H9 (cell line): ENCODE results near the gene TLL2. TPM values are rescaled to one million over a fixed set of nuclear protein-coding genes. Genes with fewer than 3 reads are reported as not detected.

ENCODE experiments used
- DNase-seq: peaks from one replicate; pipeline ENCODE4 v3.0.0-alpha.2; 2017
- H2AFZ ChIP-seq: one replicate; pipeline ENCODE4 v1.6.1; 2013; ENCODE audit warnings: mild to moderate bottlenecking, low read length, control low read depth, moderate library complexity
- H2AK5ac ChIP-seq: 2 replicates; pipeline ENCODE4 v1.6.1; 2013; ENCODE audit warnings: low read length, control low read depth, mixed read lengths; ENCODE audit not compliant: insufficient read length
- H2BK120ac ChIP-seq: one replicate; pipeline ENCODE4 v1.6.1; 2013; ENCODE audit warnings: low read depth, mild to moderate bottlenecking, low read length, control low read depth, inconsistent platforms; ENCODE audit not compliant: poor library complexity, severe bottlenecking
- H2BK12ac ChIP-seq: 2 replicates; pipeline ENCODE4 v1.6.1; 2013; ENCODE audit warnings: low read length, control low read depth, mixed read lengths, low read depth; ENCODE audit not compliant: insufficient read length
- H2BK15ac ChIP-seq: 2 replicates; pipeline ENCODE4 v1.6.1; 2013; ENCODE audit warnings: low read depth, low read length, control low read depth
- H2BK20ac ChIP-seq: one replicate; pipeline ENCODE4 v1.6.1; 2013; ENCODE audit warnings: low read depth, mild to moderate bottlenecking, low read length, control low read depth, inconsistent platforms; ENCODE audit not compliant: poor library complexity, severe bottlenecking
- H2BK5ac ChIP-seq: 2 replicates; pipeline ENCODE4 v1.6.1; 2013; ENCODE audit warnings: low read length, control low read depth, mixed read lengths; ENCODE audit not compliant: insufficient read length
- H3K14ac ChIP-seq: 2 replicates; pipeline ENCODE4 v1.6.1; 2013; ENCODE audit warnings: low read length, control low read depth; ENCODE audit not compliant: insufficient read depth
- H3K18ac ChIP-seq: 2 replicates; pipeline ENCODE4 v1.6.1; 2013; ENCODE audit warnings: low read depth, mild to moderate bottlenecking, mixed read lengths, low read length, control low read depth; ENCODE audit not compliant: insufficient read length
- H3K23ac ChIP-seq: 2 replicates; pipeline ENCODE4 v1.6.1; 2013; ENCODE audit warnings: low read length, control low read depth, mixed read lengths, low read depth; ENCODE audit not compliant: insufficient read length
- H3K23me2 ChIP-seq: 2 replicates; pipeline ENCODE4 v1.6.1; 2013; ENCODE audit warnings: low read depth, mild to moderate bottlenecking, mixed read lengths, low read length, control low read depth; ENCODE audit not compliant: insufficient read length, poor library complexity, severe bottlenecking
- H3K27ac ChIP-seq: 2 replicates; pipeline ENCODE4 v1.5.1; 2013; ENCODE audit warnings: low read length, control low read depth, mixed read lengths, low read depth; ENCODE audit not compliant: insufficient read length
- H3K27me3 ChIP-seq: 2 replicates; pipeline ENCODE4 v1.6.1; 2013; ENCODE audit warnings: low read length, control low read depth, inconsistent platforms; ENCODE audit not compliant: insufficient read depth
- H3K4ac ChIP-seq: 2 replicates; pipeline ENCODE4 v1.6.1; 2013; ENCODE audit warnings: low read depth, mild to moderate bottlenecking, control low read depth, inconsistent platforms, low read length, moderate library complexity
- H3K4me1 ChIP-seq: 2 replicates; pipeline ENCODE4 v1.6.1; 2013; ENCODE audit warnings: low read length, control low read depth, inconsistent platforms; ENCODE audit not compliant: insufficient read depth
- H3K4me2 ChIP-seq: 2 replicates; pipeline ENCODE4 v1.6.1; 2013; ENCODE audit warnings: low read length, control low read depth, mixed read lengths; ENCODE audit not compliant: insufficient read length, insufficient read depth
- H3K56ac ChIP-seq: 2 replicates; pipeline ENCODE4 v1.6.1; 2013; ENCODE audit warnings: low read depth, mild to moderate bottlenecking, mixed read lengths, low read length, control low read depth; ENCODE audit not compliant: insufficient read length
- H3K79me1 ChIP-seq: 2 replicates; pipeline ENCODE4 v1.6.1; 2013; ENCODE audit warnings: low read depth, mild to moderate bottlenecking, moderate library complexity, low read length, control low read depth, inconsistent platforms; ENCODE audit not compliant: insufficient read depth, poor library complexity, severe bottlenecking
- H3K79me2 ChIP-seq: 2 replicates; pipeline ENCODE4 v1.6.1; 2013; ENCODE audit warnings: low read length, control low read depth, inconsistent platforms; ENCODE audit not compliant: insufficient read depth
- H3K9ac ChIP-seq: 2 replicates; pipeline ENCODE4 v1.6.1; 2013; ENCODE audit warnings: low read length, control low read depth, mixed read lengths; ENCODE audit not compliant: insufficient read length; ENCODE audit errors: extremely low read depth
- H3K9me3 ChIP-seq: one replicate; pipeline ENCODE4 v1.6.1; 2013; ENCODE audit warnings: low read depth, low read length, inconsistent platforms; ENCODE audit not compliant: control insufficient read depth
- H3T11ph ChIP-seq: one replicate; pipeline ENCODE4 v1.6.1; 2013; ENCODE audit warnings: mild to moderate bottlenecking, low read length, control low read depth, inconsistent platforms
- H4K20me1 ChIP-seq: one replicate; pipeline ENCODE4 v1.6.1; 2013; ENCODE audit not compliant: control insufficient read depth, insufficient read length, insufficient read depth
- H4K5ac ChIP-seq: 2 replicates; pipeline ENCODE4 v1.6.1; 2013; ENCODE audit warnings: low read depth, mild to moderate bottlenecking, mixed read lengths, low read length, control low read depth; ENCODE audit not compliant: insufficient read length
- H4K8ac ChIP-seq: replicated peaks from 2 replicates; pipeline ENCODE4 v1.6.1; 2013; ENCODE audit warnings: low read length, control low read depth, mixed read lengths, low read depth; ENCODE audit not compliant: insufficient read length
- H4K91ac ChIP-seq: 2 replicates; pipeline ENCODE4 v1.6.1; 2013; ENCODE audit warnings: low read depth, mild to moderate bottlenecking, moderate library complexity, mixed read lengths, low read length, control low read depth; ENCODE audit not compliant: insufficient read length
- H3K27ac Mint-ChIP-seq, 3 experiments: 2 replicates in 2 of 3; 3 replicates in 1 of 3; pipeline ENCODE4 v1.8.0; 2020 to 2021; ENCODE audit warnings: mixed read lengths in 3 of 3, mild to moderate bottlenecking in 1 of 3, moderate library complexity in 1 of 3
- H3K27me3 Mint-ChIP-seq: 2 replicates; pipeline ENCODE4 v1.8.0; 2021; ENCODE audit warnings: low read depth, mild to moderate bottlenecking, moderate library complexity, mixed read lengths
- H3K36me3 Mint-ChIP-seq, 3 experiments: 2 replicates in 2 of 3; 3 replicates in 1 of 3; pipeline ENCODE4 v1.8.0; 2020 to 2021; ENCODE audit warnings: low read depth in 3 of 3, mixed read lengths in 3 of 3; ENCODE audit not compliant: insufficient read depth in 1 of 3
- H3K4me1 Mint-ChIP-seq, 2 experiments: 2 replicates each; pipeline ENCODE4 v1.8.0; 2020; ENCODE audit warnings: mixed read lengths in 2 of 2
- H3K4me3 Mint-ChIP-seq, 2 experiments: 2 replicates in 1 of 2; 3 replicates in 1 of 2; pipeline ENCODE4 v1.8.0; 2020 to 2021; ENCODE audit warnings: mild to moderate bottlenecking in 2 of 2, mixed read lengths in 2 of 2, moderate library complexity in 1 of 2
- H3K9me3 Mint-ChIP-seq, 2 experiments: 2 replicates in 1 of 2; 3 replicates in 1 of 2; pipeline ENCODE4 v1.8.0; 2020; ENCODE audit warnings: mild to moderate bottlenecking in 2 of 2, mixed read lengths in 2 of 2, moderate library complexity in 1 of 2
- WGBS: extraction: QIAGEN DNeasy Blood & Tissue Kit; methylation state at CpG from one replicate; pipeline ENCODE4 v1.1.7; 2013; ENCODE audit warnings: missing lambda C conversion rate, low lambda C conversion rate, mixed read lengths; ENCODE audit not compliant: insufficient read length; ENCODE audit errors: extremely low coverage; 5-methylcytosine and 5-hydroxymethylcytosine counted together
- total RNA-seq: library from RNA; stranded (reverse); gene quantifications from 2 replicates; pipeline ENCODE4 v1.2.1, GENCODE V29; 2021
- TF ChIP-seq, protein P1 (sequence below): fragments of 200-600 bp; sonication (generic); conservative IDR thresholded peaks from 3 replicates; pipeline ENCODE4 v1.8.0; 2021; ENCODE audit warnings: antibody characterized with exemption, mild to moderate bottlenecking

TLL2 gene
- total RNA-seq, 1 experiment from 2014 or later: 1.4 TPM

DNA sequence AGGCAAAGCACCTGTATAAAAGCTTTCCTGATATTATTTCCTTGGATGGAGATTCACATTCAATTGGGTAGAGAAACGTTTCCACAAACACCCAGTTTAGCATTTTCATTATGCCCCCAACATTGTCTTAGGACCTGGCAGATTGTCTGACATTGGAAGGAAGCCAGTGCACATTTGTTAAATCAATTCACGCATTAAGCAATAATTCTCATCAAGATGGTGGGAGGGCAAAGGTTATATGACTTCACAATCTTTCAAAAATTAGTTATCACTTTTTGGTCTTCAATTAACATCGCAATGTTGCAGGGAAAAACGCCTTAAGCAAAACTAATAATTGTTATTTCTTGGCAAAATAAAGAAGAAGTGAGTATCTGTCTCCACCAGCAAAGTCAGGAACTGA is 171.3 kb downstream of the TLL2 start:
- no peak for DNase-seq
- no peak overlapping the region for H3K56ac ChIP-seq
- H3K36me3 Mint-ChIP-seq: peaks cover 11 to 19% (median 15%) of the 10 kb centered on the region in 3 experiments

More for the DNA sequence above, 171.3 kb downstream of the TLL2 start:
- no peak overlapping the region for H3K4me3 Mint-ChIP-seq
- H2AFZ ChIP-seq: no peak overlapping the region
- H4K20me1 ChIP-seq: no peaks in the 10 kb centered on the region
- peaks cover 7% of the 10 kb centered on the region; the same call in 1 of the 2 replicates for H3K4me1 ChIP-seq
- no peak overlapping the region for H3K23ac ChIP-seq
- no peak overlapping the region for H4K5ac ChIP-seq
- no peak overlapping the region for H4K91ac ChIP-seq
- H3K9me3 ChIP-seq: peaks cover 5% of the 10 kb centered on the region
- H2BK5ac ChIP-seq: no peak overlapping the region
- H4K8ac ChIP-seq: no peak overlapping the region
- no peak overlapping the region for H3K27ac Mint-ChIP-seq
- H2AK5ac ChIP-seq: no peak overlapping the region
- WGBS: no CpG with 5 or more reads among the region's 4 CpGs
- no peak overlapping the region for H2BK120ac ChIP-seq
- H3K79me2 ChIP-seq: no peaks in the 10 kb centered on the region
- H3K4me2 ChIP-seq: no peak overlapping the region
- no peaks in the 10 kb centered on the region for H3K27me3 ChIP-seq
- no peak overlapping the region for H2BK15ac ChIP-seq
- no peak overlapping the region for H3T11ph ChIP-seq
- H2BK20ac ChIP-seq: no peak overlapping the region
- TF ChIP-seq, protein P1, sequence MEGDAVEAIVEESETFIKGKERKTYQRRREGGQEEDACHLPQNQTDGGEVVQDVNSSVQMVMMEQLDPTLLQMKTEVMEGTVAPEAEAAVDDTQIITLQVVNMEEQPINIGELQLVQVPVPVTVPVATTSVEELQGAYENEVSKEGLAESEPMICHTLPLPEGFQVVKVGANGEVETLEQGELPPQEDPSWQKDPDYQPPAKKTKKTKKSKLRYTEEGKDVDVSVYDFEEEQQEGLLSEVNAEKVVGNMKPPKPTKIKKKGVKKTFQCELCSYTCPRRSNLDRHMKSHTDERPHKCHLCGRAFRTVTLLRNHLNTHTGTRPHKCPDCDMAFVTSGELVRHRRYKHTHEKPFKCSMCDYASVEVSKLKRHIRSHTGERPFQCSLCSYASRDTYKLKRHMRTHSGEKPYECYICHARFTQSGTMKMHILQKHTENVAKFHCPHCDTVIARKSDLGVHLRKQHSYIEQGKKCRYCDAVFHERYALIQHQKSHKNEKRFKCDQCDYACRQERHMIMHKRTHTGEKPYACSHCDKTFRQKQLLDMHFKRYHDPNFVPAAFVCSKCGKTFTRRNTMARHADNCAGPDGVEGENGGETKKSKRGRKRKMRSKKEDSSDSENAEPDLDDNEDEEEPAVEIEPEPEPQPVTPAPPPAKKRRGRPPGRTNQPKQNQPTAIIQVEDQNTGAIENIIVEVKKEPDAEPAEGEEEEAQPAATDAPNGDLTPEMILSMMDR: no peak
- H3K18ac ChIP-seq: no peak overlapping the region
- H2BK12ac ChIP-seq: no peak overlapping the region
- H3K9me3 Mint-ChIP-seq: peaks cover 17 to 23% of the 10 kb centered on the region in 2 experiments
- no peak overlapping the region for H3K14ac ChIP-seq
- H3K4me1 Mint-ChIP-seq: peaks cover 65 to 67% of the 10 kb centered on the region in 2 experiments
- H3K23me2 ChIP-seq: no peaks in the 10 kb centered on the region
- H3K27me3 Mint-ChIP-seq: peaks cover 31% of the 10 kb centered on the region
- no peak overlapping the region for H3K4ac ChIP-seq
- H3K27ac ChIP-seq: no peak overlapping the region
- H3K79me1 ChIP-seq: no peaks in the 10 kb centered on the region
- H3K9ac ChIP-seq: no peak overlapping the region
